Activated CD8-positive, alpha-beta T cell treated with anti-CD3 and anti-CD28 coated beads for 36 hours (primary cell): ENCODE data around the gene ZNF613. TPM values are rescaled to one million over a fixed set of nuclear protein-coding genes. Genes with fewer than 3 reads are reported as not detected.
A peak's percentile ranks its signal among the peaks of the same experiment; 100 is the strongest.
"Not testable (repeated sequence)": the region's sequence is repeated elsewhere in the genome, so short reads cannot be mapped to it uniquely, and the experiment has no call there.

Source experiments
- ATAC-seq: fragments of 200-7000 bp; cut with Tn5 transposase; one replicate; pipeline ENCODE4 v1.10.0; 2021; ENCODE audit warnings: mild to moderate bottlenecking, moderate library complexity
- CTCF ChIA-PET: fragments of 350-600 bp; sonication (Branson Sonifier 250); formaldehyde crosslinking; loops from one replicate; lab custom pipeline; 2021; ENCODE audit warnings: antibody characterized with exemption; lab: Charles Lee
- POLR2A ChIA-PET: fragments of 350-600 bp; sonication (Branson Sonifier 250); formaldehyde crosslinking; loops from one replicate; lab custom pipeline; 2021; ENCODE audit warnings: antibody characterized with exemption; lab: Charles Lee
- DNase-seq: peaks from one replicate; pipeline ENCODE4 v3.0.0-alpha.2; 2020
- H3K27ac Mint-ChIP-seq: one replicate; pipeline ENCODE4 v1.8.0; 2021; ENCODE audit warnings: mild to moderate bottlenecking, mixed read lengths
- H3K27me3 Mint-ChIP-seq: one replicate; pipeline ENCODE4 v1.8.0; 2021; ENCODE audit warnings: mixed read lengths
- H3K36me3 Mint-ChIP-seq: one replicate; pipeline ENCODE4 v1.8.0; 2021; ENCODE audit warnings: low read depth, mixed read lengths
- H3K4me1 Mint-ChIP-seq: one replicate; pipeline ENCODE4 v1.8.0; 2021; ENCODE audit warnings: low read depth, mixed read lengths
- H3K4me3 Mint-ChIP-seq: one replicate; pipeline ENCODE4 v1.8.0; 2021; ENCODE audit warnings: mild to moderate bottlenecking, moderate library complexity, mixed read lengths
- H3K9me3 Mint-ChIP-seq: one replicate; pipeline ENCODE4 v1.8.0; 2021; ENCODE audit warnings: mixed read lengths
- intact Hi-C: fragments of 100-400 bp; cut with micrococcal nuclease; formaldehyde crosslinking; loops from one replicate; pipeline ENCODE4 v1.10.0; 2022
- total RNA-seq, 2 experiments: library from RNA; stranded (reverse); gene quantifications; one replicate each; pipeline ENCODE4 v1.2.3, GENCODE V29; 2021
- TF ChIP-seq, protein P1 (sequence below): fragments of 200-600 bp; IDR thresholded peaks from one replicate; pipeline ENCODE4 v1.8.0; 2022; ENCODE audit warnings: antibody characterized with exemption, mild to moderate bottlenecking

Gene ZNF613
- total RNA-seq, 2 experiments from 2014 or later, result 3.2 to 3.5 TPM

DNA sequence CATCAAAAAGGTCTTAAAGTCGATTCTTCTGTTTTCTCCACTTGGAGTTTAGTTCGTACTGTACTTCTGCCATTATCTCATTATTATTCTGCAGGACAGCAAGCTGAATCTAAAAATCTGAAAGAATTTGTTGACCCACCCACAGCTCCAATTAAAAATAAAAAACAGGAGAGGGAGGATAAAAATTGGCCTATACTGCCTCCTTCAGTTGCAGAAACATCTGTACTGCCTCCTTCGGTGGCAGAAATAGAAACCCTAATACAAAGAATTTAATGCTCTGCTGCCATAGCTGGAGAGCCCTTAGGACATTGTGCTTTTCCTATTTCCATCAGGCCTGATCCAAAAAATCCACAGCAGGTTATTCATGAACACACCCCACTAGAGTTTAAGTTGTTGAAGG lies 49.6 kb downstream of the ZNF613 start:
- intact Hi-C loops, result no loop called here
- ChIA-PET POLR2A (no interaction called here), CTCF (no interaction called here)
- Mint-ChIP-seq H3K4me1 (peaks cover 4% of the 10 kb centered on the region), H3K9me3 (peaks cover 65% of the 10 kb centered on the region), H3K27me3 (no peaks in the 10 kb centered on the region), H3K4me3 (no peak overlapping the region), H3K27ac (no peak overlapping the region), H3K36me3 (peaks cover 94% of the 10 kb centered on the region)
- TF ChIP-seq, protein P1, sequence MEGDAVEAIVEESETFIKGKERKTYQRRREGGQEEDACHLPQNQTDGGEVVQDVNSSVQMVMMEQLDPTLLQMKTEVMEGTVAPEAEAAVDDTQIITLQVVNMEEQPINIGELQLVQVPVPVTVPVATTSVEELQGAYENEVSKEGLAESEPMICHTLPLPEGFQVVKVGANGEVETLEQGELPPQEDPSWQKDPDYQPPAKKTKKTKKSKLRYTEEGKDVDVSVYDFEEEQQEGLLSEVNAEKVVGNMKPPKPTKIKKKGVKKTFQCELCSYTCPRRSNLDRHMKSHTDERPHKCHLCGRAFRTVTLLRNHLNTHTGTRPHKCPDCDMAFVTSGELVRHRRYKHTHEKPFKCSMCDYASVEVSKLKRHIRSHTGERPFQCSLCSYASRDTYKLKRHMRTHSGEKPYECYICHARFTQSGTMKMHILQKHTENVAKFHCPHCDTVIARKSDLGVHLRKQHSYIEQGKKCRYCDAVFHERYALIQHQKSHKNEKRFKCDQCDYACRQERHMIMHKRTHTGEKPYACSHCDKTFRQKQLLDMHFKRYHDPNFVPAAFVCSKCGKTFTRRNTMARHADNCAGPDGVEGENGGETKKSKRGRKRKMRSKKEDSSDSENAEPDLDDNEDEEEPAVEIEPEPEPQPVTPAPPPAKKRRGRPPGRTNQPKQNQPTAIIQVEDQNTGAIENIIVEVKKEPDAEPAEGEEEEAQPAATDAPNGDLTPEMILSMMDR, result no peak
- DNase-seq (no peak), ATAC-seq (no peak)

GRCh38 chr19:51977346-51977745 lies 50.1 kb downstream of the ZNF613 start:
- no peak for ATAC-seq
- no peak for DNase-seq
- Mint-ChIP-seq H3K9me3 (peaks cover 65% of the 10 kb centered on the region), H3K4me3 (no peak overlapping the region), H3K4me1 (peaks cover 4% of the 10 kb centered on the region), H3K36me3 (peaks cover 91% of the 10 kb centered on the region), H3K27me3 (no peaks in the 10 kb centered on the region), H3K27ac (no peak overlapping the region)
- intact Hi-C loops, result no loop called here
- ChIA-PET POLR2A (no interaction called here), CTCF (no interaction called here)
- TF ChIP-seq, protein P1, result no peak

DNA sequence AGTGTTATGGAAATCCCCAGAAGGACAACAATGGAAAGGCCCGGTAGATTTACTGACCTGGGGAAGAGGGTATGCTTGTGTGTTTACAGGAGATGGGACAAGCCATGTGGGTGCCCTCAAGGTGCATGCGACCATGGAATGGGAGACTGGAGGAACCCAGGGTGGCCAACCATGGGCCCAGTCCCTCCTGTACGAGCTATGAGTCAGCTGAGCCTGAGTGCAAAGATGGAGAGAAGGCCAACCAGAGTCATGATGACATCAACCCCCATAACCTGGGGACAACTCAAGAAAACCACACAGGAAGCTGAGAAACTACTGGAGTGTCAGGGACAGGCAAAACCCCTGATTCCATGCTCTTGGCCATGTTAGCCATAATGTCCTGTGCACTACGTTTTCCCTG lies 51.6 kb downstream of the ZNF613 start:
- Mint-ChIP-seq H3K27ac (no peak overlapping the region), H3K27me3 (no peaks in the 10 kb centered on the region), H3K9me3 (peaks cover 62% of the 10 kb centered on the region), H3K4me1 (peaks cover 4% of the 10 kb centered on the region), H3K4me3 (no peak overlapping the region), H3K36me3 (peaks cover 89% of the 10 kb centered on the region)
- ATAC-seq (no peak), DNase-seq (peak; percentile 3)
- ChIA-PET POLR2A (interaction anchor here (1.2 to 1.5 kb wide), 2 partner anchors 14 to 49 kb away, joined by 4 to 5 read pairs; partner anchors contain the start of gene ZNF614), CTCF (no interaction called here)
- intact Hi-C loops, result no loop called here
- TF ChIP-seq, protein P1, result no peak

DNA sequence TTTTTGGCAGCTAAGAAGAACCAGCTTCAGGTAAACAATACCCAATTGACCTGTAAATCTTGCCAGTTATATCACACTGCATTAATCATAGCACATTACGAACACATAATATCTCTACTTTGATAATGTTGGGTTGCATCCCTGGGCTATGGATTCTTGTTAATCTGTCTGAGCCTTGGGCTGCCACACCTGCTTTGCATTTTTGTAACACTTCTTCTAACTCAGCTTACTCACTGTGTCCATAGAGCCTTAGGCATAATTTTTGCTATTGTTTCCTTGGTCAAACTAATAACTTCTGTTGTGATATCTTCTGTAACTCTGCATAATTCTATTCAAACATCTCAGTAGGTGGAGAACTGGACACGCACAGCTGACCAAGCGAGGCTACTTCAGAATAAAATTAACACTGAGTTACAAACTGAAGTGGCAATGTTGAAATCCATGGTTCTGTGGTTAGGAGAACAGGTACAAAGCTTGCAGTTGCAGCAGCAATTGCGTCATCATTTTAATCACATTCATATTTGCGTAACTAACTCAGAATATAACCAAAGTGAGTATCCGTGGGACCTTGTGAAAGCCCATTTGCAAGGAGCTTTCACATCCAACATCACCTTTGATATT lies 53.0 kb downstream of the ZNF613 start:
- H3K27ac Mint-ChIP-seq, result no peak overlapping the region
- ATAC-seq, result no peak
- H3K36me3 Mint-ChIP-seq, result peaks cover 82% of the 10 kb centered on the region
- peaks cover 56% of the 10 kb centered on the region for H3K9me3 Mint-ChIP-seq
- DNase-seq, result no peak
- TF ChIP-seq, protein P1, result no peak
- POLR2A ChIA-PET, result no interaction called here
- H3K27me3 Mint-ChIP-seq, result no peaks in the 10 kb centered on the region
- peaks cover 6% of the 10 kb centered on the region for H3K4me1 Mint-ChIP-seq
- CTCF ChIA-PET, result no interaction called here
- H3K4me3 Mint-ChIP-seq, result no peak overlapping the region
- intact Hi-C loops, result no loop called here

DNA sequence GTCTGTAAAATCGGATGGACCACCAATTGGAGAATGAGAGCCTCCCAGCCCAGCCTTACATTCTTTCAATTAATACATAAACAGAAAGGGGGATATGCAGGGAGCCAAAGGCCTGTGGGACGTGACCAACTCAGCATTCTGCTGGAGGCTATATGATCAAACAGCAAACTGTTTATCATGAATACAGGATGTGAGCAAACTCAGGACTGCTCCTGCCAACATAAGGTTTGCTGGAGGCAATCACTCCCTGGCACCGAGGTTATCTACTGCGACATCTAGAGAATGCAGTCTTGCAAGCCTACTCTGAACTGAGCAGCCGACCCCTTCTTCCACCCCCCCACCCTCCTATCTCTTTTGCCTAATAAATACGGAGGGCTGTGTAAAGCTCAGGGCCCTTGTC lies 53.7 kb downstream of the ZNF613 start:
- DNase-seq, H3K27ac Mint-ChIP-seq, H3K27me3 Mint-ChIP-seq, intact Hi-C loops, H3K4me3 Mint-ChIP-seq, ATAC-seq, CTCF ChIA-PET, H3K4me1 Mint-ChIP-seq: not testable (repeated sequence)
- POLR2A ChIA-PET, result interaction anchor here (0.8 kb wide), 1 partner anchor 18 kb away, joined by 3 read pairs; no protein-coding TSS in a partner anchor
- H3K9me3 Mint-ChIP-seq, result peaks cover 58% of the 10 kb centered on the region
- H3K36me3 Mint-ChIP-seq, result peaks cover 81% of the 10 kb centered on the region
